Astrocyte of the hippocampus (primary cell): ENCODE data around the gene CHRD.
A peak's percentile ranks its signal among the peaks of the same experiment; 100 is the strongest.
"Not testable (repeated sequence)": the region's sequence is repeated elsewhere in the genome, so short reads cannot be mapped to it uniquely, and the experiment has no call there.

Experiments used
- DNase-seq: peaks from one replicate; pipeline ENCODE4 v3.0.0; 2011; ENCODE audit warnings: low read depth, low spot score

CHRD gene

DNA sequence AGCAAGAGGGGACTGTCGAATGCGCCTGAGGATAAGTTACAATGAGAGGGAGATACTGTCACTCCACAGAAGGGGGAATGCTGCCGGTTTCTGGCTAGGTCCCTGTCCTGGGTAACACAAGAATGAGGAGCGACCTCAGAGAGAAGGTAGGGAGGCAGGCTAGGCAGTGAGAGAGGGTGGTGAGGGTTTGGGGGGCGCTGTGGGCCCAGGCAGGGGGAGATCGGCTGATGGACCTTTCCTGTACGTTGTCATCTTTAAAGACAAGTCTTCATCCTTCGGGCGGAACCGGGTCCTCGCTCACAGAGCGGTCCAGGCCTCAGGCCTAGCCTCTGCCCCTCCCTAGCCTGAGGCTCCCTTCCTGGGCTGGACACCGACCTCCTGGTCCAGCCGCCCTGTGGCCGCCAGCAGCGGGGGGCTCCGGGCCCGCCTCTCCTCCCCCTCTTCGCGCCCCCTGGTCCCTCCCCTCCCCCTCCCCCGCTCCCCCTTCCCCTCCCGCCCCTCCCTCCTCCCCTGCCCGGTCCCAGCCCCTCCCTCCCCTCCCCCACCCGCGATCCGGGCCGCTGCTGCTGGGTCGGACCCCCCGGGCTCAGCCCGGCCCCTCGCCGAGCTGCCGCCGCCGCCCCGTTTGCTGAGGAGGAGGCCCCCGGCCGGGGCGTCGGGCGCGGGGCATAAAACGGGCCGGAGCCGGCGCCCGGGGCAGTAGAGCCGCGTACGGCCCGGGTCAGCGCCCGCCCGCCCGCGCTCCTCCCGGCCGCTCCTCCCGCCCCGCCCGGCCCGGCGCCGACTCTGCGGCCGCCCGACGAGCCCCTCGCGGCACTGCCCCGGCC lies at the start of gene CHRD:
Gene CHRD (plus strand): TSS at position 697 of the 827 bp plus-strand sequence. CDS start 265 bp downstream, outside the sequence.
- DNase-seq = no peak

DNA sequence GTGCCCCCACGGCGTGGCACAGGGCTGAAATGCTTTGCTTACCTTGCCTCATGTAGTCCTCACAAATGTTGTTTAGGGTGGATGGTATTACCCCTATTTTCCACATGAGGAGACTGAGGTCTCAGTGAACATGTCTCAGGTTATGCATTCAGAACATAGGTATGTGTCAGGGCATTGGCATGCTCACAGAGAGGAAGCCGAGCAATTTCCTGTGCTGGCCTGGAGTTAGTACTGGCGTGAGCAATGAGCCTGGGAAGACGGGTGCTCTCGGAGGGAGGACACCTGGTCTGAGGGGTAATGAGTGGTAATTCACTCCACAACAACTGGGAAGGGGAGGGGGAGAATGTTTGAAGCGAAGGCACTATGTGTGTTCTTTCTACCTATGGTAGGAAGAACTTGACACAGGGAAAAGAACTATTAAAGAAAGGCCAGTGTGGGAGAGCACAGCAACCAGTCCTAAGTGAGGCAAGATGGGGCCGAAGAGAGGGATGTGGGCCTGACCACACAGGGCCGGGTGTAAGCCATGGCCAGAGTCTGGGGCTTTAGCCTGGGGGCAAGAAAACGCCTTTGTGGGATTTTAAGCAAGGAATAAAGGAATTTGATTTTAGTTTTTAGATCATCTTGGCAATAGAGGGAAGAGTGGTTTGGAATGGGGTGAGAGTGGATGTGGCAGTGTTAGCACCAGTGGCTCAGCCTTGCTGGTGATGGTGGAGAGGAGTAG lies 47.3 kb upstream of the CHRD start:
- peak; percentile 89 for DNase-seq

DNA sequence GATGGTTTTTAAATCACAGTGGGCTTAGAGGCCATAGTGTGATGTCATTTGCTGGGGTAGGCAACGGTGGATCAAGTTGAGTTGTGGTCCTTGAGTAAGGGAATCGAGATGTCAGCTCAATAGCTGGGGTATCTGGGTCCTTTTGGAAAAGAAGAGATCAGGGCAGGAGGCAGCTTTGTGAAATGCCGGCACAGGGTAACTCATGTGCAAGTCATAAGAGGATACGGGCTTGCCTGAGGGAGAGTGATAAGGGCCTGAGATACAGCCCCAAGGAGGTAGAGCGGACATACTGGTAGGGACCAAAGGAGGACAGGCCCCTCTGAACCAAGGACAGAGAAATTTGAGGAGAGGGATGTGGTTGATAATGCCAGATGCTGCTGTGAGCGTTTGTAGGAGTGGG lies 46.7 kb upstream of the CHRD start:
- no peak for DNase-seq

DNA sequence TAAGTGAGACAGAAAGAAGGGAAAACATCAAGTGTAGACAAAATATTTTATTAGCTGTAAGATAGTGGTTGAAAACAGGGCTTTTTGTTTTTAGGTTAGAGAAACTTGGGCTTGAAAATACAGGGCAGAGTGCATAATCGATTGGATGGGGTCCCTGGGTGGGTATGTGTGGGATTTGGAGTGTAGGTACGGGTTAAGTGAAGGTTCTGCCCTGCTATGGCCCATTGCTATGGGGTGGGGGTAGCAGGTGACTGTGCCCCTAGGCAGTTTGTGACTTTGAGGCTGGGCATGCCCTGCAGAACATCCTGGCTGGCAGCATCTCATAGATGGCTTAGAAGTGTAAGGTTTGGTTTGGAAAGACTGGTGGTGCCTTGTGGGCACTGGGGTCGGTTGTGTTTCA lies 46.2 kb upstream of the CHRD start:
- no peak for DNase-seq

DNA sequence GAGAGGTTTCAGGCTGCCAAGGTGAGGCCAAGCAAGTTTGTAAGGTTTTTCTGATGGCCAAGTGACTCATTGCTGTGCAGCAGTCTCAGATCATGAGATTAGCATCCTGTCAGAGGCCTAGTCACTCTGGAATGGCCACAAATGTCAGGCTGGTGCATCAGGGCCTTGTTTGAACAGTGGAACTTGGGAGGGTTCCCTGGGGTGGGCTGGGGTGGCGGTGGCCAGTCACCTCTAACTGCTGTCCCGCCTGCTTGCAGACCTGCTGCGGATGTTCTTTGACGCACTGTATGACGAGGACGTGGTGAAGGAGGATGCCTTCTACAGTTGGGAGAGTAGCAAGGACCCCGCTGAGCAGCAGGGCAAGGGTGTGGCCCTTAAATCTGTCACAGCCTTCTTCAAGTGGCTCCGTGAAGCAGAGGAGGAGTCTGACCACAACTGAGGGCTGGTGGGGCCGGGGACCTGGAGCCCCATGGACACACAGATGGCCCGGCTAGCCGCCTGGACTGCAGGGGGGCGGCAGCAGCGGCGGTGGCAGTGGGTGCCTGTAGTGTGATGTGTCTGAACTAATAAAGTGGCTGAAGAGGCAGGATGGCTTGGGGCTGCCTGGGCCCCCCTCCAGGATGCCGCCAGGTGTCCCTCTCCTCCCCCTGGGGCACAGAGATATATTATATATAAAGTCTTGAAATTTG lies 45.2 kb upstream of the CHRD start:
- DNase-seq = peak; percentile 69

DNA sequence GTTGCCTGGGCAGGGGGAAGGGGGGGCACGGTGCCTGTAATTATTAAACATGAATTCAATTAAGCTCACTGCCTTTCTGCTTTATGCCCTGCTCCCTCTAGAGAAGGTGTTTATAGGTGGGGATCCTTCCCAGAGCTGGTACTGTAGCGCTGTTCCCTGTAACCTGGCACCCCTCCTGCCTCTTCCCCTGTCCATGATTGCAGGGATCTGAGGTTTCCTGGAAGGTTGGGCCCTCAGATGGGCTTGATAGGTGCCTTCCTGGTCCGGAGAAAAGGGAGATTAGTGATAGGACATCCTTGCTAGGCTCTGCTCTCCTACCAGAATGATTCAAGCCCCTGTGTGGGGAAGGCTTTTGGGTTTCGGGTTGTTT lies 44.6 kb upstream of the CHRD start:
- no peak for DNase-seq

DNA sequence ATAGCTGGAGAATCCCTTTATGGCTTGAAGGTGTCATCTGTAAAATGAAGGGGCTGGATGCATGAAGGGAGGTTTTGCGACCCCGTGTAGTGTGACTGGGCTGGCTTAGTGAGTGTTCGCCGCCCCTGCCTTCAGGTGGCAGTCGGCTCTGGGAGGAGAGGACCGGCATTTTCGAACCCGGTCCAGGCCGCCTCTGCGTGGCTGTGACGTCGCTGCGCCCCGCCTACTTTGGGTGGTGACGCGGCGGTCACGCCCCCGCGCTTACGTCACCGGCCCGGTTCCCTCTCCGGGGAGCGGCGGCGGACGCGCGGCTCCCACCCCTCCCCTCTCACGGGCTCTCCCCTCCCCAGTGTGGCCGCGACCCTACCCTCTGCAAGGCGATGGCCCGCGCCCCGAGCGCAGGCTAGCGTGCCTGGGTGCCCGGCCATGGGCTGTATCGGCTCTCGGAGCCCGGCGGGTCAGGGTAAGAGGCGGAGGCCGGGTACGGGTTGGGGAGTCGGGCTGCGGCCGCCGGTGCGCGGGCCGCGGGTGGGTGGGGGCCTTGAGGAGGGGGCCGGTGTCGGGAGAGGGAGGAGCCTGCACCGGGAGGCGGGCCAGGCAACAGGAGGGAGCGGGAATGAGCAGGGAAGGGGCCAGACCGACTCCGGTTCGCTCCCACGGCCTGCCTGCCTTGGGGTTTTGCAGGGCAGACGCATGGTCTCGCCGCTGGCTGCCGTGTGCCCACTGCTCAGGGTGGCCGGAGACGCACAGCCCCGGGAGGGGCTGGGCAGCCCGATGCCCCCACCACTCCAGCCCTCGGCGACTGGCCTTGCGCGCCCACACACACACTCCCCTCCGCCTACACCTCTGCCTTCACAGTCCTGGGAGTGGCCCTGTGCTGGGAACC lies 44.0 kb upstream of the CHRD start:
- peak; percentile 93 for DNase-seq

DNA sequence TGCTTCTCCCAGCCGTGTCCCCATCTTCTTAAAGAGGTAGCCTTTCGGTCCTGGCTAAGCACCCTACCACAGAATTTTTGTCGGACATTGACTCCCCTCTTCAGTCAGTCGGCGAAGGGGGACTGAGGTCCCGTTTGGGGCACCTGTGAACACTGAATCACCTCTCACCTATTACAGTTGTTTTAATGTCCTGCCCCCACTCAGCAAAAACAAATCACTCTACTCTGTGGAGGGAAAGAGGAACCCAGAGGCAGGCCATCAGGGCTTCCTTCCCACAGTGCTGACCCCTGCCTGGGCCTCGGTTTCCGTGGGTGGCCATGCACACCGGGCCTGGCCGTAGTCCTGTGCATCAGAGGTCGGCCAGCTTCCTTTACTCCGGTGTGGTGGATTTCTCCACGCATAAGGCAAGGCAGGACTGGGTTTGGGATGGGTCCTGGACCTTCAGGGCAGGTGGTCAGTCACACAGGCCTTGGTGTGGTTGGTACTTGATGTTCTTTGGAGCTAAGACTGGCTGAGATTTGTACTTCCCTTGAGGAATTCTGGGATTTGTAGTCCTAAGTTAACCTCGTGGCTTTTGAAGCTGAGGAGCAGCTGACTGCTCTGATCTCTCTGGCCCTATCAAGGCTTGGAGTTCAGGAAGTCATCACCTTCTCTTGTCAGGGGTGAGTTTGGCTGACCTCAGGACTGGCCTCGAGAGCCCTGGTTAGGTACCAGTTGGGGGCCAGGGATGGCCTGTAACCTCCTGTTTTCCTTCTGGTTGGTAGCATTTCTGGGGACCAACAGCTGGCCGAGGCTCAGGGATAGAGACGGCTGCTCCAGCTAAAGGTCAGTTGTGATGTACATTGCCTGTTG lies 43.1 kb upstream of the CHRD start:
- DNase-seq = peak; percentile 70

DNA sequence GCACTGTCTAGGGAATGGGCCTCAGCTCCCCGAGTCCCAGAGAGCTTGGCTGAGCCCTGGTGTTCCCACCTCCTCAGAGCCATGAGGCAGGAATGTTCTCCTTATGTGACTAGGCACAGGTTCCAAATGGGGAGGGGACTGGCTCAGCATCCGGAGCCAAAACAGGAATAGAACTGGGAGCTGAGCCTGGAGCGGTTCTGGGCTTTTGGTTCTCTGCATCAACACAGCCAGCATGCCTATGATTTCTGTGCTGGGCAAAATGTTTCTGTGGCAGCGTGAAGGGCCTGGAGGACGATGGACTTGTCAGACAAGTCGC lies 42.5 kb upstream of the CHRD start, which contains the start of gene FAM131A:
Gene FAM131A (plus strand): TSS at position 202 of the 316 bp plus-strand sequence. CDS start 31 bp downstream, at position 233.
- DNase-seq = peak; percentile 70

DNA sequence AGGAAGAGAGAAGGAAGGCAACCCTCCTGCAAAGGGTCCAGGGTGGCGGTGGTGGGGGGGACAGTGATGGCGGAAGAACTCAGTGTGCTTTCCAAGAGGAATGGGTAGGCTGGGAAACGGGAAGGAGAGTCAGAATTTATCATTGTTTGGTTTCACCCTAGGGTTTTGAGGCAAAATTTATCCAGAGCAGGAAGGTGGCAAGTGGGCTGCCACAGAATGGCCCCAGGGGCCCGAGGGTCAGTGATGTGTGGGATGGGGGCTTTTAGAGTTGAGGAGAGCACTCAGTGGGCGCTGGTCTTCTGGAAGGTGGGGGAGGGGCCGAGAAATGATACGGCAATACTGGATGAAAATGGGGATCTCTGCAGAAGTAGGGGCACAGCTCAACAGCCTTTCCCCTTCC lies 41.9 kb upstream of the CHRD start:
- DNase-seq = no peak

DNA sequence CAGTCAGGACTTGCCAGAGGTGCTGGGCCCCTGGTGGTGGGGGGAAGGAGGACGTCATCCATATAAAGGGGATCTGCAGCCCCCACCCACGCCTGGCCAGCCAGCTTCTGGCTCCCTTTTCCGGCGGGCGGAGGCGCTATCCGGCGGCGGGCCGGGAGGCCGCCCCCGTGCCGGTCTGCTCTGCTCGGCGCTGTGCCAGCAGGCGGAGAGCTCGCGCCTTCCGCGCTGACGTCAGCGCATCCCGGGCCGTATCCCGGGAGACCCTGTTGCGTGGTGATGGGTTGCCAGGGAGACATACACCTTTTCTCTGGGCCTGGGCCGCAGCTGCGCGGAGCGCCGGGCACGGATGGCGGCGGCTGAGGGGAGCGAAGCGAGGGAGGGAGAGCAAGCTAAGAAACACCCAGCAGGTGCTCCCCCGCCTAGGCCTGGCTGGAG lies 41.3 kb upstream of the CHRD start:
- DNase-seq = peak; percentile 96

DNA sequence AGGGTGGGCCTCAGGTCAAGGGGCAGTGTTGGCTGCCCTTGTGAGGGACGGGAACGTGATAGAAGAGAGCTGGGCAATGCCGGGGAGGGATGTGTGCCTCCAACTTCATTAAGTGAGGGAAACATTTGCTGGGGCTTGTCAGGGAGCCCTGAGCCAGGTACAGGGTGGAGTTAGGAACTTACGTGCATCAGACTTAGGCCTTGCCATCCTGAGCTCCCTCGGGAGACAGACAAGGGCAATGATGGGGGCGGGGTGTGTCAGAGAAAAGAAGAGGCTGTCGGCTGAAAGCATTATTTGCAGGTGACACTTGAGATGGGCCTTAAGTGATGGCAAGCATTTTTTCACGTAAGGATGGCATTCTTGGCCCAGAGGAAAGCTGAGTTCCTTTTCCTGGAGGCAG lies 40.9 kb upstream of the CHRD start:
- no peak for DNase-seq

DNA sequence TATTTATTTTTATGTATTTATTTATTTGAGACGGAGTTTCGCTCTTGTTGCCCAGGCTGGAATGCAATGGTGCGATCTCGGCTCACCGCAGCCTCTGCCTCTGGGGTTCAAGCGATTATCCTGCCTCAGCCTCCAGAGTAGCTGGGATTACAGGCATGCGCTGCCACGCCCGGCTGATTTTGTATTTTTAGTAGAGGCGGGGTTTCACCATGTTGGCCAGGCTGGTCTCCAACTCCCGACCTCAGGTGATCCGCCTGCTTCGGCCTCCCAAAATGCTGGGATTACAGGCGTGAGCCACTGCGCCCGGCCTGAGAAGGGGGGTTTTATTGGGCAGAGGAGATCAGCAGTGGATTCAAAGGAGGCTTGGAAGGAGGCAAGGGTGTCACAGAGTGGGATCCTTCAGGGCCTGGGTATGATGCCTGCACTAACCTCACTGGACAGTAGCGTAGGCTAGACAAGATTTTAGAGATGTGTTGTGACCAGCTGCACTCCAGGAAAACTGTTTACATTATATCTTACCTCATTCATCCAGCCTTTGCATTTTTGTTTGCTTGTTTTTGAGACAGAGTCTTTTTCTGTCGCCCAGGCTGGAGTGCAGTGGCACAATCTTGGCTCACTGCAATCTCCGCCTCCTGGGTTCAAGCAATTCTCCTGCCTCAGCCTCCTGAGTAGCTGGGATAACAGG lies 40.3 kb upstream of the CHRD start:
- not testable (repeated sequence) for DNase-seq

DNA sequence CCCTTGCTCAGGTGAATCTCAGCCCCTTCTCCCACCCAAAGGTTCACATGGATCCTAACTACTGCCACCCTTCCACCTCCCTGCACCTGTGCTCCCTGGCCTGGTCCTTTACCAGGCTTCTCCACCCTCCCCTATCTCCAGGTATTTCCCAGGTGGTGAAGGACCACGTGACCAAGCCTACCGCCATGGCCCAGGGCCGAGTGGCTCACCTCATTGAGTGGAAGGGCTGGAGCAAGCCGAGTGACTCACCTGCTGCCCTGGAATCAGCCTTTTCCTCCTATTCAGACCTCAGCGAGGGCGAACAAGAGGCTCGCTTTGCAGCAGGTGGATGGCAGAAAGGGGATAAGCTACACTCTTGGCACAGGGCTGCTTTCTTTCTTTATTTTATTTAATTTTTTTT lies 37.9 kb upstream of the CHRD start:
- no peak for DNase-seq

DNA sequence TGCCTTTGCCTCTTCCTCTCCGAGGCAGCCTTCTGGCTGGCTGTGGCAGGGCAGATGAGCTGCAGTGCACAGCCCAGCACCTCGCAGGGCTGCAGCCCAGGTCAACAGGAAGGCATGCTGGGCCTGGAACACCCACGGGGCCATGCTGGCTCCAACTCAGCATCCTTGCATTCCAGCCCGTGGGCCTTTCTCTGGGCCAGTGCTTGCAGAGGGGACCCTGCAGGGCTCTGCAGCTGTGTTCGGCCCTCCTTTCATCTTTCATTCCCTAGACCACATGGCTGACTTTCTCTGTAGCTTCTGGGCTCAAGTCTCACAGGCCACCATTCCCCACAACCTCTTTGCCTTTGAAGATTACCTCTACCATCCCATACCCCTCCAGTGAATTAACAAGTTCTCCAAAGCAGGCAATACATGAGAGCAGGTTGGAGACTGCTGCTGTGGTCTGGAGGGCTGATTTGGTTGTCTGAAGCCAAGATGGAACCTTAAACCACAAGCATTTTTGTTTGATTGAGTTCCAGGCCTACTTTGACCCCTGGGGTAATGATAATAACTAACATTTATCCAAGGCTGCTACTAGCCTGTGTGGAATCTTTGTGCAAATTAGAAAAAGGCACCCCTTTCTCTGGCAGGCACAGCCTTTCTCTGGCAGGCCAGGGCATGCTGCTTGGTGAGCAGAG lies 36.5 kb upstream of the CHRD start:
- DNase-seq = peak; percentile 76

DNA sequence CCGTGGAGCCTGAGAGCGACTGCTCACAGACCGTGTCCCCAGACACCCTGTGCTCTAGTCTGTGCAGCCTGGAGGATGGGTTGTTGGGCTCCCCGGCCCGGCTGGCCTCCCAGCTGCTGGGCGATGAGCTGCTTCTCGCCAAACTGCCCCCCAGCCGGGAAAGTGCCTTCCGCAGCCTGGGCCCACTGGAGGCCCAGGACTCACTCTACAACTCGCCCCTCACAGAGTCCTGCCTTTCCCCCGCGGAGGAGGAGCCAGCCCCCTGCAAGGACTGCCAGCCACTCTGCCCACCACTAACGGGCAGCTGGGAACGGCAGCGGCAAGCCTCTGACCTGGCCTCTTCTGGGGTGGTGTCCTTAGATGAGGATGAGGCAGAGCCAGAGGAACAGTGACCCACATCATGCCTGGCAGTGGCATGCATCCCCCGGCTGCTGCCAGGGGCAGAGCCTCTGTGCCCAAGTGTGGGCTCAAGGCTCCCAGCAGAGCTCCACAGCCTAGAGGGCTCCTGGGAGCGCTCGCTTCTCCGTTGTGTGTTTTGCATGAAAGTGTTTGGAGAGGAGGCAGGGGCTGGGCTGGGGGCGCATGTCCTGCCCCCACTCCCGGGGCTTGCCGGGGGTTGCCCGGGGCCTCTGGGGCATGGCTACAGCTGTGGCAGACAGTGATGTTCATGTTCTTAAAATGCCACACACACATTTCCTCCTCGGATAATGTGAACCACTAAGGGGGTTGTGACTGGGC lies 35.1 kb upstream of the CHRD start:
- DNase-seq = no peak

DNA sequence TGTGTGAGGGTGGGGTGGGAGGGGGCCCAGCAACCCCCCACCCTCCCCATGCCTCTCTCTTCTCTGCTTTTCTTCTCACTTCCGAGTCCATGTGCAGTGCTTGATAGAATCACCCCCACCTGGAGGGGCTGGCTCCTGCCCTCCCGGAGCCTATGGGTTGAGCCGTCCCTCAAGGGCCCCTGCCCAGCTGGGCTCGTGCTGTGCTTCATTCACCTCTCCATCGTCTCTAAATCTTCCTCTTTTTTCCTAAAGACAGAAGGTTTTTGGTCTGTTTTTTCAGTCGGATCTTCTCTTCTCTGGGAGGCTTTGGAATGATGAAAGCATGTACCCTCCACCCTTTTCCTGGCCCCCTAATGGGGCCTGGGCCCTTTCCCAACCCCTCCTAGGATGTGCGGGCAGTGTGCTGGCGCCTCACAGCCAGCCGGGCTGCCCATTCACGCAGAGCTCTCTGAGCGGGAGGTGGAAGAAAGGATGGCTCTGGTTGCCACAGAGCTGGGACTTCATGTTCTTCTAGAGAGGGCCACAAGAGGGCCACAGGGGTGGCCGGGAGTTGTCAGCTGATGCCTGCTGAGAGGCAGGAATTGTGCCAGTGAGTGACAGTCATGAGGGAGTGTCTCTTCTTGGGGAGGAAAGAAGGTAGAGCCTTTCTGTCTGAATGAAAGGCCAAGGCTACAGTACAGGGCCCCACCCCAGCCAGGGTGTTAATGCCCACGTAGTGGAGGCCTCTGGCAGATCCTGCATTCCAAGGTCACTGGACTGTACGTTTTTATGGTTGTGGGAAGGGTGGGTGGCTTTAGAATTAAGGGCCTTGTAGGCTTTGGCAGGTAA lies 34.3 kb upstream of the CHRD start:
- peak; percentile 79 for DNase-seq
